ENCODE data around the gene CELF1.

GRCh38 chr11:47589584-47589976 is 36.6 kb upstream of the CELF1 start:
- TF ChIP-seq CTCF (IDR thresholded peaks at IDR 0.05) (no peak), EZH2phosphoT487 (IDR thresholded peaks at IDR 0.05) (no peak), EZH2 (IDR thresholded peaks at IDR 0.05) (no peak)

Data from neural progenitor cell (in vitro differentiated cells).